Measurements from ENCODE around the gene CASZ1.

The CASZ1 gene

DNA sequence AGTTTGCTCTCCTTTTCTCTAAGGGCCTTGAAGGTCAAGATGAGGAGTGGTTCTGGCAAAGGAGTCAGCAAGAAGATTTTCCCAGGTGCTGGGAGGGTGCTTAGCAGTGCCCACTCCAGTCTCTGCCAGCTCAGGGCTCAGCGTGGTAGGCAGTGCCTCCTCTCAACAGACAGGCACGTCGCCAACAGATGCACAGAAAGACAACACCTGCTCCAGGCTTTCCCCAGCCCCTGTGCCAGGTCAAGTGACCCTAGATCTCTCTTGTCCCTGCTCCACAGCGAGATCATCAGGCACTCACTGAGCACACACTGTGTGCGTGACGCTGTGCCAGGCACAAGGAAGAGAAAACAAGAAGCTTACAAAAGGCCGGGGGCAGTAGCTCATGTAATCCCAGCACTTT is 86.0 kb downstream of the CASZ1 start:
- TF ChIP-seq, protein P1, sequence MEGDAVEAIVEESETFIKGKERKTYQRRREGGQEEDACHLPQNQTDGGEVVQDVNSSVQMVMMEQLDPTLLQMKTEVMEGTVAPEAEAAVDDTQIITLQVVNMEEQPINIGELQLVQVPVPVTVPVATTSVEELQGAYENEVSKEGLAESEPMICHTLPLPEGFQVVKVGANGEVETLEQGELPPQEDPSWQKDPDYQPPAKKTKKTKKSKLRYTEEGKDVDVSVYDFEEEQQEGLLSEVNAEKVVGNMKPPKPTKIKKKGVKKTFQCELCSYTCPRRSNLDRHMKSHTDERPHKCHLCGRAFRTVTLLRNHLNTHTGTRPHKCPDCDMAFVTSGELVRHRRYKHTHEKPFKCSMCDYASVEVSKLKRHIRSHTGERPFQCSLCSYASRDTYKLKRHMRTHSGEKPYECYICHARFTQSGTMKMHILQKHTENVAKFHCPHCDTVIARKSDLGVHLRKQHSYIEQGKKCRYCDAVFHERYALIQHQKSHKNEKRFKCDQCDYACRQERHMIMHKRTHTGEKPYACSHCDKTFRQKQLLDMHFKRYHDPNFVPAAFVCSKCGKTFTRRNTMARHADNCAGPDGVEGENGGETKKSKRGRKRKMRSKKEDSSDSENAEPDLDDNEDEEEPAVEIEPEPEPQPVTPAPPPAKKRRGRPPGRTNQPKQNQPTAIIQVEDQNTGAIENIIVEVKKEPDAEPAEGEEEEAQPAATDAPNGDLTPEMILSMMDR (IDR thresholded peaks at IDR 0.05) = no peak
- Histone ChIP-seq H3K4me1 (no peaks in the 10 kb centered on the region), H3K27ac (no peak overlapping the region), H3K27me3 (ENCODE audit: control insufficient read depth, insufficient read depth, low read length) (no peaks in the 10 kb centered on the region), H3K36me3 (ENCODE audit: control insufficient read depth, insufficient read depth, low read length) (no peaks in the 10 kb centered on the region), H3K4me2 (ENCODE audit: low read length) (no peak overlapping the region), H3K4me3 (ENCODE audit: low read depth, low read length) (no peak overlapping the region), H2AFZ (no peak overlapping the region), H3K79me2 (no peaks in the 10 kb centered on the region), H3K9me3 (ENCODE audit: control insufficient read depth, low read length) (no peaks in the 10 kb centered on the region), H3K9ac (no peak overlapping the region)

DNA sequence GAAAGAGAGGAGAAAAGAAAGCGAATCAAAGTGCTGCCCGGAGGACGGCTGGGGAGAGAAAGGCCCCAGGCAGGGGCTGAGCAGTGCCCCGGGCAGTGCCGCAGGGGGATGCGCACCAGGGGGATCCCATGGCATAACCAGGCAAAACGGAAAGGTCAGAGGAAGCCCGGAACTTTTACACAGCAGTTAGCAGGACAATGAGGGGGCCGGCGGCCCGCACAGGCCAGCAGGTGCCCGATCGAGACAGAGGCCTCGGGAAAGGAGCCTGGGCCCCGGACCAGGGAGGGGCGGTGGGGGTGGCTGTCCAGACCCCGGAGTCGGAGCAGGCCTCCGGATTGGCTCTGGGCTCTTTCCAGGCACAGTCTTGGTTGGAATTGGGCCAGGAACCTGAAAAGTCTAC is 86.8 kb downstream of the CASZ1 start:
- Histone ChIP-seq H3K27ac (no peak overlapping the region), H3K79me2 (no peaks in the 10 kb centered on the region), H3K4me3 (ENCODE audit: low read depth, low read length) (no peak overlapping the region), H3K27me3 (ENCODE audit: control insufficient read depth, insufficient read depth, low read length) (no peaks in the 10 kb centered on the region), H2AFZ (no peak overlapping the region), H3K4me1 (no peaks in the 10 kb centered on the region), H3K9ac (no peak overlapping the region), H3K9me3 (ENCODE audit: control insufficient read depth, low read length) (no peaks in the 10 kb centered on the region), H3K36me3 (ENCODE audit: control insufficient read depth, insufficient read depth, low read length) (no peaks in the 10 kb centered on the region), H3K4me2 (ENCODE audit: low read length) (no peak overlapping the region)
- TF ChIP-seq, protein P1 (IDR thresholded peaks at IDR 0.05) = no peak

DNA sequence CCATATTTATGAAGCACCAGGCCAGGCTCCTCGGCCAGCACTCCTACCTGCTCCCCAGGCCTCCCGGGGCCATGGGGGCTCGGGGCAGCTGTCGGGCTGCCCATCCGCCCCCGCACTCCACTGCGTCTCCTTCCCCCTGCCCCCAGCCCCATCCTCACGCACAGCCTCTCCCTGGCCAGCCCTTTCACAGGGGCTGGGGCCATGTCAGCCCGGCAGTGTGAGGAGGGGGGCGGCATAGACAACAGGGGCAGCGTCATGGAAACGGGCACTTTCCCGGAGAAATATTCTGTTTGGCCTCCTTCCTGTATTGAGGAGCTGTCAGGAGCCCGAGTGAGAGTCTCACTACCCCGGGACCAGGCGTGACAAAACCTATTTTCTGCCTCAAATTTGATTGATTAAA is 87.3 kb downstream of the CASZ1 start:
- H3K36me3 ChIP-seq (ENCODE audit: control insufficient read depth, insufficient read depth, low read length) = no peaks in the 10 kb centered on the region
- no peaks in the 10 kb centered on the region for H3K4me1 ChIP-seq
- no peak overlapping the region for H3K27ac ChIP-seq
- H3K79me2 ChIP-seq = no peaks in the 10 kb centered on the region
- no peak overlapping the region for H3K4me2 ChIP-seq (ENCODE audit: low read length)
- no peak overlapping the region for H3K9ac ChIP-seq
- H2AFZ ChIP-seq = no peak overlapping the region
- no peak overlapping the region for H3K4me3 ChIP-seq (ENCODE audit: low read depth, low read length)
- H3K27me3 ChIP-seq (ENCODE audit: control insufficient read depth, insufficient read depth, low read length) = no peaks in the 10 kb centered on the region
- H3K9me3 ChIP-seq (ENCODE audit: control insufficient read depth, low read length) = no peaks in the 10 kb centered on the region
- TF ChIP-seq, protein P1 (IDR thresholded peaks at IDR 0.05) = no peak

DNA sequence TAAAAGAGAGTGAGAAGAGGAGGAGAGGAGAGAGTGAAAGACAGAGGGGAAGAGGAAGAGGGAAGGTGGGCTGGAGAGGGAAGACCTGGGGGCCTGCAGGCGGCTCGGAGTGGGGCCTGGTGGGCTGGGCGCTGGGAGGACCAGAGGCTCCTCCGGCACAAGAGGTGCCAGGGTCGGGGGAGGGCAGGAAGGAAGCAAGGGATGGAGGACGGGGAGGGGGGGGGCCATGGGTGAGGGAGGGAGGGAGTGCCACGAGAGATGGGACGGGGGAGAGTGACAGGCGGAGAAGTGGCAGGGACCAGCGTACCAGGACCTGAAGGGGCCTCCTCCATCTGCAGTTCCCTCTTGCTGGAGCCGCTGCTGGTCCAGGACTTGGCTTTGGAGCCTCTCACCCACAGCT is 87.7 kb downstream of the CASZ1 start:
- Histone ChIP-seq H3K27me3 (ENCODE audit: control insufficient read depth, insufficient read depth, low read length) (no peaks in the 10 kb centered on the region), H3K79me2 (no peaks in the 10 kb centered on the region), H2AFZ (no peak overlapping the region), H3K36me3 (ENCODE audit: control insufficient read depth, insufficient read depth, low read length) (no peaks in the 10 kb centered on the region), H3K9me3 (ENCODE audit: control insufficient read depth, low read length) (no peaks in the 10 kb centered on the region), H3K9ac (no peak overlapping the region), H3K4me2 (ENCODE audit: low read length) (no peak overlapping the region), H3K4me1 (no peaks in the 10 kb centered on the region), H3K27ac (no peak overlapping the region), H3K4me3 (ENCODE audit: low read depth, low read length) (no peak overlapping the region)
- TF ChIP-seq, protein P1 (IDR thresholded peaks at IDR 0.05) = no peak

DNA sequence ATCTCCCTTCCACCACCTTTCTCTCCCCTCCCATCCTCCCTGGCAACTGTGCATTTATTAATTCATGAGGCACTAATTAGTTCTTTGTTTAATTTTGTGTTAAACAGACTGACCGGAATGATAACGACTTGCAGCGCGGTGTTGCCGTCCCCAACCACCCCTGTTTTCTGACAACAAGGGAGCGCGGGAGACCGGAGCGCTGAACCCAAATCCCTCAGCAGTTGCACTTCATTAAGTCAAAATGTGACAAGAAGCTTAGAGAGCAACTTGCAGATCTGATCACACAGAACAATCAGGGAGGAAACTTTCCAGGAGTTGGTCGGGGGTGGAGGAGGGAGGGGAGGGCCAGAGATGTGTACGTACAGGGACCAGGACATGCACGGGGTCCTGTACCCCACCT is 89.2 kb downstream of the CASZ1 start:
- Histone ChIP-seq H3K4me2 (ENCODE audit: low read length) (no peak overlapping the region), H3K9me3 (ENCODE audit: control insufficient read depth, low read length) (no peaks in the 10 kb centered on the region), H3K27ac (no peak overlapping the region), H3K9ac (no peak overlapping the region), H2AFZ (no peak overlapping the region), H3K4me3 (ENCODE audit: low read depth, low read length) (no peak overlapping the region), H3K4me1 (no peaks in the 10 kb centered on the region), H3K36me3 (ENCODE audit: control insufficient read depth, insufficient read depth, low read length) (no peaks in the 10 kb centered on the region), H3K79me2 (no peaks in the 10 kb centered on the region), H3K27me3 (ENCODE audit: control insufficient read depth, insufficient read depth, low read length) (no peaks in the 10 kb centered on the region)
- TF ChIP-seq, protein P1 (IDR thresholded peaks at IDR 0.05) = no peak
